Measurements from ENCODE around the gene SSBP3.

Gene SSBP3

DNA sequence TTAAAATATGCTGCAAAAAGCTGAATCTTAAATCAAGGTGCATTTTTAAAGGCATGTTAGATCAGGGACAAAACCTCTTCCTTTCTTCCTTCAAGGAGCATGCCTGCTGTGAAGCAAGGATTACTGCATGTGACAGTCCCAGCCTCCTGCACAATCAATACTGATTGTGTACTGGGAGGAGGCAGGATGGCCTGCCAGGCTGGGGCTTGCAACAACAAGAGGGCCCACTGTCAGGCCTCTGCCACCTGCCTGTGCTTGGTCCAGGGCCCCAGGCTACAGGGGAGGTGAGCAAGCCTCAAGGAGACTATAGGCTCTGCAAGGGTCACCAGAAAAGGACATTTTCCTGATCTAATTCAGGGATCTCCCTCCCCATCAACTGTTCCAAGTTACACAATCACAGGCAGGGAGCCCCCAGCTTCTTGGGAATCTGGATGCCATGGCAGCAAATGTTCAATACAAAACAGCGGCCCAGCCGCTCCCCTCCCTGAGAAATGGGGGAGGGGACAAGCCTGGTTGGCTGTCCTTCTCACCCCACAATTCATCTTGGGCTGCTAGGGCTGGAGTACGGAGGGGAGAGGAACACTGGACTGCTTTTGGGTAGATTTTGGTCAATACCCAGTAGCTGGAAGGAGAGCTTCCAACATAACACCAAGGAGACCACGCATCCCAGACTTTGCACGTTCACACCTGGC, 76.7 kb downstream of the SSBP3 start:
- peak overlapping the region; percentile 36 for H3K27ac ChIP-seq (ENCODE audit: low read depth, low read length)
- no peaks in the 10 kb centered on the region for H3K9me3 ChIP-seq (ENCODE audit: control insufficient read depth, insufficient read depth, low read length)
- peaks cover 86% of the 10 kb centered on the region for H3K4me1 ChIP-seq (ENCODE audit: control insufficient read depth, insufficient read depth, low read length)
- H3K36me3 ChIP-seq (ENCODE audit: control insufficient read depth, insufficient read depth, low read length): no peaks in the 10 kb centered on the region
- no peak overlapping the region for H3K9ac ChIP-seq (ENCODE audit: low read depth, low read length)
- H3K27me3 ChIP-seq (ENCODE audit: control insufficient read depth, insufficient read depth, low read length): no peaks in the 10 kb centered on the region
- no peak overlapping the region for H3K4me3 ChIP-seq (ENCODE audit: low read depth, low read length)

DNA sequence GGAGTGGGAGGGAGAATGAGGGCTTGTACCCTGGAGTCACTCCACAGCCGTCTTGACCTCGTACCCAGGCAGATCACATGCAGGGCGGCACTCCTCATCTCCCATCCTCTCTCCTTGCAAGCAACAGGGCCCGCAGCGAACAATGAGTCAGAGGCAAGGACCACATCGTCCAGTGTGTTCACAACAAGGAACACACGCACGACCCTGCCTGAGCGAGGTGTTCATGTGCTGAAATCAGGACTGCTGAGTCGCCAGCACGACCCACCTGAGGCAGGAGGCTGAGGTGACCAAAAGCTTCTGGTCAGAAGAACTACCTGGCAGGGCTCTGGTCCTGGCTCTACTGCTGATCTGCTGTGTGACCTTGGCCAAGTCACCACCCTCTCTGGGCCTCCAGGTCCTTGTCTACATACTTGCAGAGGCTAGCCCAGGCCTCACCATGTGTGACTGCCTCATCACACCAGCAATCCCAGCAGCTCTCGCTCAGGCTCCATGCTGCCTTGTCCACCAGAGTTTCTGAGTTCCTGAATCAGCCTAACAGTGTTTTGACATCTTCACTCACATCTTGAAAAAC, 78.0 kb downstream of the SSBP3 start:
- Histone ChIP-seq H3K4me3 (ENCODE audit: low read depth, low read length) (no peak overlapping the region), H3K4me1 (ENCODE audit: control insufficient read depth, insufficient read depth, low read length) (peaks cover 95% of the 10 kb centered on the region), H3K9me3 (ENCODE audit: control insufficient read depth, insufficient read depth, low read length) (no peaks in the 10 kb centered on the region), H3K9ac (ENCODE audit: low read depth, low read length) (no peak overlapping the region), H3K27ac (ENCODE audit: low read depth, low read length) (peak overlapping the region; percentile 31), H3K27me3 (ENCODE audit: control insufficient read depth, insufficient read depth, low read length) (no peaks in the 10 kb centered on the region), H3K36me3 (ENCODE audit: control insufficient read depth, insufficient read depth, low read length) (no peaks in the 10 kb centered on the region)

DNA sequence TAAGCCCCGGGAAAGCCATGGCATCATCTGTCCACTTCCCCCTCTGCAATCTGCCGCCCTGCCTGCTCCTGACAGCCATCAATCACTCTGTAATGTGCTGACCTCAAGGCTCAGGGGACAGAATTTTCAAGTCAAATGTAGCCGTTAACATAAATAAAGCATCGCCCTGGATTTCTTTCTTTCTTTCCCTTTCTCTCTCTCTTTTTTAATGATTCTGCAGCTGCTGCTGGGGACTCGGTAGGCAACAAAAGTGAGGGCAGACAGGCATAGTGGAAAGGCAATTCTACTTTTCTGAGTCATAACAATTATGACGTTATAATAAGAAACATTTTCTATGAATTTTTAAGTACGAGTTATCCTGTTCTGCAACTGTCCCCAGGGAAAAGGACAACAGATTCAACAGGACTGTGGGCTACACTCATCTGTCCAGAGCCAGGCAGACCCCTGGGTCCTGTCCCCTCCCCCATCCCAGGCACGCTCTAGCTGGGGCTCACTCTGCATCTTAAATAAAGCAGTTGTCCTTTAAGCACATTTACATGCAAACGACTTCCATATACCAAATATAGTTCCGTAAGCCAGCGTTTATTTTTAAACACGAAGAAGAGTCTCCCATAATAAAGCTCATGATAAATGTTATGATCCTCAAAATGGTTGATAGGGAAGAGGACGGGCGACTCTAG, 78.7 kb downstream of the SSBP3 start:
- peak overlapping the region; percentile 23; the same call in 1 of the 2 replicates for H3K9ac ChIP-seq (ENCODE audit: low read depth, low read length)
- no peak overlapping the region for H3K4me3 ChIP-seq (ENCODE audit: low read depth, low read length)
- H3K9me3 ChIP-seq (ENCODE audit: control insufficient read depth, insufficient read depth, low read length): no peaks in the 10 kb centered on the region
- no peaks in the 10 kb centered on the region for H3K27me3 ChIP-seq (ENCODE audit: control insufficient read depth, insufficient read depth, low read length)
- peak overlapping the region; percentile 39 for H3K27ac ChIP-seq (ENCODE audit: low read depth, low read length)
- peaks cover 95% of the 10 kb centered on the region for H3K4me1 ChIP-seq (ENCODE audit: control insufficient read depth, insufficient read depth, low read length)
- H3K36me3 ChIP-seq (ENCODE audit: control insufficient read depth, insufficient read depth, low read length): no peaks in the 10 kb centered on the region

DNA sequence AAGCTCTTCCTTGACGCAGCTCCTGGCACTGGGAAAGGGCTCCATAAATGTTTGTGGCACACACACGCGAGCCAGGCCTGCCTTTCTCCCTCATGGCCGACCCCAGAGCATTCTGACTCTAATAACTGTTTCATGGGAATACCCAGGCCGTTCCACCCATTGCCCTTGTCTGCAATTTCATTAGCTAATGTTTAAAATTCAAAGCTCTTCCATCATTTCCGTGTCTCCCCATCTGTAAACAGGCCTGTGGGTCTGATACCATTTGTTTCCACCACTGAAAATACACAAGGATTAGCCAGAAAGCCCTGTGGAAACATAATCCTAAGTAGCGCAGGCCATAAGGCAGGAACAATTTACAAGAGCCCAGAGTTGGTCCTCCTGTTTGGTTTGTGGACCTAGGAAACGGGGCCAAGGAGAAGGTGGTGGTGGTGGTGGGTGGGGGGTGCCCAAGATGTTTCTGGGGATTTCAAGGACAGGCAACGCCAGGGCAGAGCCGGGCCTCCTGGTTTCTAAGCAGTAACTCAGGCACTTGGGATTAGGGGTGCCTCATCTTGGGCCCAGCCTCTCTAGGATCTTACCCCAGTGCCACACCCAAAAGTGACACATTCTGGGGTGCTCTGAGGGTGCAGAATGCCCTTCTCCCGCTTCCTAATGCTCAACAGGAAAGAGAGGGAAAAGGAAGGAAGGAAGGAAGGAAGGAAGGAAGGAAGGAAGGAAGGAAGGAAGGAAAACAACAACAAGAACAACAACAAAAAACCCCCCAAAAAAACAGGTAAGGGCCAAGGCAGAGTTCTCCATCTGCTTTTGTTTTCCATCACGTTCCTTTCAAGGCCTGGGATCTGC, 79.4 kb downstream of the SSBP3 start:
- Histone ChIP-seq H3K9ac (ENCODE audit: low read depth, low read length) (no peak overlapping the region), H3K9me3 (ENCODE audit: control insufficient read depth, insufficient read depth, low read length) (no peaks in the 10 kb centered on the region), H3K4me1 (ENCODE audit: control insufficient read depth, insufficient read depth, low read length) (peaks cover 89% of the 10 kb centered on the region), H3K4me3 (ENCODE audit: low read depth, low read length) (no peak overlapping the region), H3K27me3 (ENCODE audit: control insufficient read depth, insufficient read depth, low read length) (no peaks in the 10 kb centered on the region), H3K36me3 (ENCODE audit: control insufficient read depth, insufficient read depth, low read length) (no peaks in the 10 kb centered on the region), H3K27ac (ENCODE audit: low read depth, low read length) (no peak overlapping the region)

DNA sequence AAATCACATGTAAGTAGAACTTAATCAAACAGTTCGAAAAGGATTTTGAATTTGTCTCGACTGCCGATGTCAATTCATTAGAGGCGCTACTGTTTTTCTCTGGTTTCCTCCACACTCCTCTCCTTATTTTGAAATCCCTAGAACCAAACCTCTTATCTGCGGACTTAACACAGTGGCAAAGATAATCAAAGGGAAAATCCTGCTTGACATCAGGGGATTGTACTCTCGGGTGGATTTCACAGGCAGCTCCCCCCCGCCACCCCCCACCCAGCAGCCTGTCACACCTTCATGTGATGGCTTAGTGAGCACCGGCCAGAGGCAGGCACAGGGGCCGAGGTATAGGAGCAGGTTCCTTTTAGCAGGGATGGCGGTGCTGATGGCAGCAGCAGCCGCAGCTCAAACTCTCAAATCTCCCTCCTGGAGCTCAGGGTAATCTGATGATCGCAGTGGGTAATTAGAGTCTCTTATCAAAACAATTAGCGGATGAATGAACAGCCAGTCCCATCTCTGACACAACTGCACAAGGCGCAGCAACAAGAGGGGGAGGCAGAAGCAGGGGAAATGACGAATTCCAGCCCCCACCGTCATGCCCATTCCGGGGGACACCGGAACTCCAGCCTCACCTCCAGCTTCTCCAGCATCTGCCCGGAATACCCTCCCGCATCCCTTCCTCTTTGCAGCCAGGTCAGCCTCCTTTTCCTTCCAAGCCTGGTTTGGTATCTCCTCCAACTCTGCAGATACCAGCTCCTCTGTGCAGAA, 80.3 kb downstream of the SSBP3 start:
- no peak overlapping the region for H3K9ac ChIP-seq (ENCODE audit: low read depth, low read length)
- no peaks in the 10 kb centered on the region for H3K27me3 ChIP-seq (ENCODE audit: control insufficient read depth, insufficient read depth, low read length)
- H3K4me1 ChIP-seq (ENCODE audit: control insufficient read depth, insufficient read depth, low read length): peaks cover 82% of the 10 kb centered on the region
- no peaks in the 10 kb centered on the region for H3K36me3 ChIP-seq (ENCODE audit: control insufficient read depth, insufficient read depth, low read length)
- no peaks in the 10 kb centered on the region for H3K9me3 ChIP-seq (ENCODE audit: control insufficient read depth, insufficient read depth, low read length)
- H3K27ac ChIP-seq (ENCODE audit: low read depth, low read length): no peak overlapping the region
- no peak overlapping the region for H3K4me3 ChIP-seq (ENCODE audit: low read depth, low read length)

DNA sequence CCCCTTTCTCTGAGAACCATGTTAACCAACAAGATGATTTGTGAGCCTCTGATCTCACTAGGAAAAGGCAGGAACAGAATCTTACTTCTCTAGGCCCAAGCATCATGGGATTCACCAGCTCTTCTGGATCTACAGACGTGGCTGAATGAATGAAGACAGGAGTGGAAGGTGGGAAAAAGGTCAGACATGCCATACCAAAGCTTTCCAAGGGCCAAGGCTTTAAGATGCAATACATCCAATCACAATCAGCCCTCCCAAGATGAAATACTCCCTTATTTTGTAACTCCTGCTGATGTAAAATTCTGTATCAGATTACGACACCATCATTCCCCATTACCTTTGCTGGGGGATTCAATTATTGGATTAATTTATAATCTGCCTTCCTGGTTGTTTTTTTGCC, 80.9 kb downstream of the SSBP3 start:
- Histone ChIP-seq H3K9me3 (ENCODE audit: control insufficient read depth, insufficient read depth, low read length) (no peaks in the 10 kb centered on the region), H3K27me3 (ENCODE audit: control insufficient read depth, insufficient read depth, low read length) (no peaks in the 10 kb centered on the region), H3K27ac (ENCODE audit: low read depth, low read length) (peak overlapping the region; percentile 29), H3K36me3 (ENCODE audit: control insufficient read depth, insufficient read depth, low read length) (no peaks in the 10 kb centered on the region), H3K4me1 (ENCODE audit: control insufficient read depth, insufficient read depth, low read length) (peaks cover 80% of the 10 kb centered on the region), H3K4me3 (ENCODE audit: low read depth, low read length) (no peak overlapping the region), H3K9ac (ENCODE audit: low read depth, low read length) (no peak overlapping the region)

DNA sequence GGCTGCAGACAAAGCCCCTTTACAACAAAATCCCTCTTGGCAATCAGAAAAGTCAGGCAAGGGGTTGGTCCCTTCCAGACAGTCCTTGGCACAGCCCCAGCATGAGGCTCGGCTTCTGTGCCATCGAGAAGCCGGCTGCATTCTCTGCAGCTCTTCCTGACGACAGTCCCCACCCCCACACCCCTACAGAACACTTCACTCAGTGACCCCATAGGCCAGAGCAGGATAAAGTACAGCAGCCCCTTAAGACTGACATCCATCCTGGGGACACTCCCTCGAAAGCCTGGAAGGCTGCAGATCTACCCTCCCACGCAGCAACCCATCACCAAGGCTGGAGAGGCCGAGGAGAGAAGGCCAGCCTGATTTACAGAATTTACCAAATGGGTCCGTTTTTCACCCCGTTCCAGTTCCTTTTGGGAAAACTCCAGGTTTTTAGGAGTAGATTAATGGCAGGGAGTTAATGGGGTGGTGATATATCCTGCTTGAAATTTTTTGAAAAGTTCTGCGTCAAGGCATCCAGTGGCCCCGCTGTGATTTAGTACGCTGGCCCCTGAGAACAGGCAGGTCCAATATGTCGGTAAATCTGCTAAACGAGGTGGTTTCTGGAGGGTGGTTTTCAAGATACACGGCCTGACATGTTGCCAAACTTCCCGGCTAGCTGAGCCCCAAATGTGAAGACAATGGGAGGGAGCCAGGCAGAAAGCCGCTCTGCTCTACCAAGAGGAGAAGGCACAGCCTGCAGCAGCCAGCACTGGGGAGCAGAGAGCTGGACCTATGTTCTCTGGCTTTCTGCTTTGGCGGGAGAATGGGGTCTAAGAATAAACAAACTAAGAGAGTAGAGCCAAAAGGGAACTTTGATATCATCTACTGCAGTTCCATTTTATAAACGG, 81.7 kb downstream of the SSBP3 start:
- Histone ChIP-seq H3K9ac (ENCODE audit: low read depth, low read length) (no peak overlapping the region), H3K27me3 (ENCODE audit: control insufficient read depth, insufficient read depth, low read length) (no peaks in the 10 kb centered on the region), H3K27ac (ENCODE audit: low read depth, low read length) (peak overlapping the region; percentile 29), H3K4me1 (ENCODE audit: control insufficient read depth, insufficient read depth, low read length) (peaks cover 73% of the 10 kb centered on the region), H3K9me3 (ENCODE audit: control insufficient read depth, insufficient read depth, low read length) (no peaks in the 10 kb centered on the region), H3K36me3 (ENCODE audit: control insufficient read depth, insufficient read depth, low read length) (no peaks in the 10 kb centered on the region), H3K4me3 (ENCODE audit: low read depth, low read length) (no peak overlapping the region)

DNA sequence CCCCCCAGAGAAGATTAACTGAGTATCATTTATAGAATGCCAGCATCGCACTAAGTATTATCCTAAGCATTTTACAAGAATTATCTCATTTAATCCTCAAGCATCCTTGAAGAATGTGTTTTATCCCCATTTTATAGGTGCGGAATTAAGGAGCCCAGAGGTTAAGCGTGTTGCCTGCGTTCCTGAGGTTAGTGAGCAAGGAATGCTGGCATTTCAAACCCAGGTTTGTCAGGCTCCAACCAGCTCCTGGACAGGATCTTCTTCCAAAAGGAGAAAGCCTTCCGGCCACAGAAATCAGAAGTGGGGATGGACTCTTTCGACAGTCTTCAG, 82.3 kb downstream of the SSBP3 start:
- Histone ChIP-seq H3K9ac (ENCODE audit: low read depth, low read length) (no peak overlapping the region), H3K36me3 (ENCODE audit: control insufficient read depth, insufficient read depth, low read length) (no peaks in the 10 kb centered on the region), H3K9me3 (ENCODE audit: control insufficient read depth, insufficient read depth, low read length) (no peaks in the 10 kb centered on the region), H3K27ac (ENCODE audit: low read depth, low read length) (no peak overlapping the region), H3K4me3 (ENCODE audit: low read depth, low read length) (no peak overlapping the region), H3K4me1 (ENCODE audit: control insufficient read depth, insufficient read depth, low read length) (peaks cover 70% of the 10 kb centered on the region), H3K27me3 (ENCODE audit: control insufficient read depth, insufficient read depth, low read length) (no peaks in the 10 kb centered on the region)

DNA sequence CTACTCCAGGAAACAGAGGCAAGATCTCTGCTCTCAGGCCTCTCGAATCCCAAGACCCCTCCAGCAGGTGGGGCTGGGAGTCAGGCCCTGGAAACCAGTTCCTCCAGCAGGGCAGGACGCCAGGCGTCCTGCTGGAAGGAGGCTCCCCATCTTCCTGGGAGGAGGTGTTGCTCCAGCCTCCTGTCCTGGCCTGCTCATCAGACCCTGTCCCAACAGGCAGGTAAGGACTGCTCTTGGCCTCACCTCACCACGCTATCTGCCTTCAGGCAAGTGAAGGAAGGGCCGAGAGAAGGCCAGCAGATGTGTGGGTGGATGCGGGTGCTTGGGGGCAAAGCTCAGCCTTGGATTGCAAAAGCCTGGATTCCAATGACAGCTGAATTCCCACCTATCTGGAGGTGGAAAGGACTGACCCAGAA, 82.9 kb downstream of the SSBP3 start:
- Histone ChIP-seq H3K4me1 (ENCODE audit: control insufficient read depth, insufficient read depth, low read length) (peaks cover 70% of the 10 kb centered on the region), H3K9ac (ENCODE audit: low read depth, low read length) (no peak overlapping the region), H3K36me3 (ENCODE audit: control insufficient read depth, insufficient read depth, low read length) (no peaks in the 10 kb centered on the region), H3K27me3 (ENCODE audit: control insufficient read depth, insufficient read depth, low read length) (no peaks in the 10 kb centered on the region), H3K4me3 (ENCODE audit: low read depth, low read length) (no peak overlapping the region), H3K9me3 (ENCODE audit: control insufficient read depth, insufficient read depth, low read length) (no peaks in the 10 kb centered on the region), H3K27ac (ENCODE audit: low read depth, low read length) (no peak overlapping the region)
